ENCODE data around the gene ELFN1.

DNA sequence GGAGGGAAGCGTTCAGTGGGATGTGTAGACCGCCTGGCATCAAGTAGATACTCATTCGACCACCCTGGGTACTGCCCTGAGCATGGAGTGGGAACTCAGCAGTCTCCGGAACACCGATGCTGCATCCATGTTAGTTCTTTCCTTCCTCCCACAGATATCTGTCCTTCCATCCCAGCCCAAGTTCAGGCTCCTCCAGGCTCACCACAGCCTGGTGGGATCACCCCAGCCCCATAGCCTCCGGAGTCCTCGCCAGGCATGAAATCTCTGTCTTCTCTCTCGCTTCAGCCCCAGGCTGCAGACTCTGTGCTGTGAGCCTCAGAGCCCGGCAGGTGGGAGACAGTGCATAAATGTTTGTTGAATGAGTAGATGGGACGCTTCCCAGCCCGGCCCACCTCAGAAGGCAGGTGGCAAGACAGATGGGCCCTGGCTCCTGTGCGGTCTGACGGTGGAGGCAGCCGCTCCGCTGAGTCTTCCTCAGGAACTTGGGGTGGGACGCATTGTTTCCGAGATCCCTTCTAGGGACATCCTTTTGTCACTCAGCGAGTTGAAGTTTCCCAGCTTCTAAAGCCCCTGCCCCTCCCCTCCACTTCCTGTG, 42.9 kb downstream of the ELFN1 start:
- TF ChIP-seq POLR2AphosphoS5 (IDR thresholded peaks at IDR 0.05; ENCODE audit: low read depth, low read length) (no peak), POLR2A (IDR thresholded peaks at IDR 0.05; ENCODE audit: low read depth, low read length) (no peak), TAF1 (IDR thresholded peaks at IDR 0.05; ENCODE audit: borderline replicate concordance, low read depth, low read length) (no peak)
